Erythroblast (primary cell): Measurements from ENCODE around the gene KIRREL1.
A peak's percentile ranks its signal among the peaks of the same experiment; 100 is the strongest.

Experiments used
- DNase-seq, 2 experiments: peaks; one replicate each; lab custom pipeline; 2025; lab: John Stamatoyannopoulos, UW
- GATA1 ChIP-seq: IDR thresholded peaks from 2 replicates; pipeline ENCODE4 v1.6.1; 2011; ENCODE audit warnings: low read depth, mild to moderate bottlenecking, control low read depth, low read length, moderate library complexity
- POLR2A ChIP-seq: IDR thresholded peaks from 2 replicates; pipeline ENCODE4 v1.6.1; 2011; ENCODE audit warnings: mild to moderate bottlenecking, low read length

The KIRREL1 gene

GRCh38 chr1:158022554-158023312 lies 29.3 kb downstream of the KIRREL1 start:
- DNase-seq: no peak

GRCh38 chr1:158024737-158025136 lies 31.3 kb downstream of the KIRREL1 start:
- DNase-seq: no peak
- no peak for TF ChIP-seq GATA1
- TF ChIP-seq POLR2A: no peak

More at GRCh38 chr1:158022554-158023312, 29.3 kb downstream of the KIRREL1 start:
- TF ChIP-seq POLR2A: no peak
- no peak for TF ChIP-seq GATA1

GRCh38 chr1:158025576-158026230 lies 32.3 kb downstream of the KIRREL1 start:
- TF ChIP-seq POLR2A: no peak
- TF ChIP-seq GATA1: no peak
- DNase-seq: no peak

GRCh38 chr1:158026651-158027050 lies 33.2 kb downstream of the KIRREL1 start:
- no peak for DNase-seq
- TF ChIP-seq POLR2A: no peak
- TF ChIP-seq GATA1: no peak

GRCh38 chr1:158027508-158027907 lies 34.1 kb downstream of the KIRREL1 start:
- DNase-seq: no peak
- TF ChIP-seq POLR2A (no peak), GATA1 (no peak)

GRCh38 chr1:158028969-158029368 lies 35.5 kb downstream of the KIRREL1 start:
- no peak for DNase-seq
- no peak for TF ChIP-seq POLR2A
- TF ChIP-seq GATA1: no peak

GRCh38 chr1:158035014-158035413 lies 41.6 kb downstream of the KIRREL1 start:
- no peak for TF ChIP-seq POLR2A
- no peak for TF ChIP-seq GATA1
- no peak for DNase-seq

GRCh38 chr1:158035976-158036583 lies 42.6 kb downstream of the KIRREL1 start:
- DNase-seq: peak; percentile 36 to 68
- TF ChIP-seq GATA1 (no peak), POLR2A (no peak)

GRCh38 chr1:158037008-158037865 lies 43.8 kb downstream of the KIRREL1 start:
- no peak for DNase-seq
- no peak for TF ChIP-seq GATA1
- no peak for TF ChIP-seq POLR2A

- DNase-seq: no peak
Measured at GRCh38 chr1:158037866-158038359, 44.5 kb downstream of the KIRREL1 start.

GRCh38 chr1:158038793-158039192 lies 45.3 kb downstream of the KIRREL1 start:
- DNase-seq: no peak
- no peak for TF ChIP-seq POLR2A
- TF ChIP-seq GATA1: no peak

More at GRCh38 chr1:158037866-158038359, 44.5 kb downstream of the KIRREL1 start:
- TF ChIP-seq POLR2A (no peak), GATA1 (no peak)

- no peak for DNase-seq
- TF ChIP-seq POLR2A (no peak), GATA1 (no peak)
Measured at GRCh38 chr1:158039380-158039779, 45.9 kb downstream of the KIRREL1 start.

GRCh38 chr1:158040323-158040722 lies 46.9 kb downstream of the KIRREL1 start:
- DNase-seq: no peak
- TF ChIP-seq POLR2A (no peak), GATA1 (no peak)

- TF ChIP-seq POLR2A (no peak), GATA1 (no peak)
- peak in 1 of 2 experiments; percentile 9 for DNase-seq
Measured at GRCh38 chr1:158043232-158043631, 49.8 kb downstream of the KIRREL1 start.
